Hepatocyte (in vitro differentiated cells): ENCODE measurements around the gene NELFCD. TPM values are rescaled to one million over a fixed set of nuclear protein-coding genes. Genes with fewer than 3 reads are reported as not detected.

ENCODE experiments used
- DNase-seq: peaks from one replicate; pipeline ENCODE4 v3.0.0-alpha.2; 2016; ENCODE audit warnings: low spot score
- H2AFZ ChIP-seq: fragments of 200-600 bp; sonication (generic); 2 replicates; pipeline ENCODE4 v1.6.0; 2016; ENCODE audit warnings: antibody characterized with exemption, mild to moderate bottlenecking
- H3K27ac ChIP-seq: fragments of 200-600 bp; sonication (generic); 2 replicates; pipeline ENCODE4 v1.5.1; 2016; ENCODE audit warnings: mild to moderate bottlenecking
- H3K27me3 ChIP-seq: fragments of 200-600 bp; sonication (generic); 2 replicates; pipeline ENCODE4 v1.6.1; 2016
- H3K36me3 ChIP-seq: fragments of 200-600 bp; sonication (generic); replicated peaks from 2 replicates; pipeline ENCODE4 v1.5.1; 2016; ENCODE audit warnings: low read depth; ENCODE audit not compliant: insufficient read depth
- H3K4me1 ChIP-seq: fragments of 200-600 bp; sonication (generic); 2 replicates; pipeline ENCODE4 v1.5.1; 2016; ENCODE audit warnings: mild to moderate bottlenecking, moderate library complexity; ENCODE audit not compliant: insufficient read depth
- H3K4me2 ChIP-seq: fragments of 200-600 bp; sonication (generic); 2 replicates; pipeline ENCODE4 v1.6.0; 2016
- H3K4me3 ChIP-seq: fragments of 200-600 bp; sonication (generic); 2 replicates; pipeline ENCODE4 v1.5.1; 2016; ENCODE audit warnings: mild to moderate bottlenecking
- H3K79me2 ChIP-seq: fragments of 200-600 bp; sonication (generic); 2 replicates; pipeline ENCODE4 v1.6.0; 2017; ENCODE audit warnings: mild to moderate bottlenecking
- H3K9me2 ChIP-seq: fragments of 200-600 bp; sonication (generic); replicated peaks from 2 replicates; pipeline ENCODE4 v1.6.0; 2017; ENCODE audit warnings: mild to moderate bottlenecking; ENCODE audit not compliant: insufficient read depth
- H3K9me3 ChIP-seq: fragments of 200-600 bp; sonication (generic); 2 replicates; pipeline ENCODE4 v1.5.1; 2016; ENCODE audit warnings: low read depth, mild to moderate bottlenecking
- H4K20me1 ChIP-seq: fragments of 200-600 bp; sonication (generic); 2 replicates; pipeline ENCODE4 v1.6.0; 2016; ENCODE audit warnings: mild to moderate bottlenecking; ENCODE audit not compliant: insufficient read depth, poor library complexity, severe bottlenecking
- EZH2 ChIP-seq: fragments of 200-600 bp; sonication (generic); IDR thresholded peaks from 2 replicates; pipeline ENCODE4 v1.6.1; 2016; ENCODE audit warnings: antibody characterized with exemption, mild to moderate bottlenecking, borderline replicate concordance
- EZH2phosphoT487 ChIP-seq: fragments of 200-600 bp; sonication (generic); IDR thresholded peaks from one replicate; pipeline ENCODE4 v1.6.1; 2018; ENCODE audit warnings: antibody characterized with exemption, mild to moderate bottlenecking, low read depth, moderate library complexity; ENCODE audit not compliant: unreplicated experiment, severe bottlenecking
- WGBS: methylation state at CpG from one replicate; pipeline ENCODE4 v1.1.6; 2016; ENCODE audit warnings: low lambda C conversion rate; ENCODE audit errors: missing lambda C conversion rate; 5-methylcytosine and 5-hydroxymethylcytosine counted together
- polyA plus RNA-seq: library from polyadenylated mRNA; unstranded; fragments of >200 nt; fragmentation: Nextera tagmentation; extraction: Ambion mirVana; gene quantifications from 2 replicates; pipeline ENCODE4 v1.2.1, GENCODE V29; 2016
- total RNA-seq: library from RNA; depleted of rRNA; stranded (reverse); fragments of >200 nt; gene quantifications from 2 replicates; pipeline ENCODE4 v1.2.3, GENCODE V29; 2014
- TF ChIP-seq, protein P1 (sequence below): fragments of 200-600 bp; sonication (generic); IDR thresholded peaks from 2 replicates; pipeline ENCODE4 v1.5.1; 2016; ENCODE audit warnings: antibody characterized with exemption, mild to moderate bottlenecking; ENCODE audit not compliant: poor library complexity

Gene NELFCD
- total and polyA plus RNA-seq, 2 experiments from 2014 or later = 48.3 to 64.0 TPM

DNA sequence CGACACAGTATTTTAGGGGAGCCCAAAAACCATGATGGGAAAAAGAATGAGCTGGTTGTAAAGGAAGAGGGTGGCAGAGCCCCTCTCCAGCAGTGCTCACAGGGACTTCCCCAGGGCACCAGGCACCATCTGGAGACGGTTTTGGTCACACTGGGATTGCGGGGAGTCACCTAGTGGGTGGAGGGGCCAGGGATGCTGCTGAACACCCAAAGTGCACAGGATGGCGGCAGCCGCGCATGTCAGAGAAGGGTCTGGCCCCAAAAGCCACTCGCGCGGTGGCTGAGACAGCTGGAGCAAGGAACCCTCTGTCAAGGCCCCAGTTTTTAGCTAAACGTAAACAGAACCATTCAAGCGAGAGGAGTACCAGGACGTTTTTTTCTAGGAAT is 15.2 kb downstream of the NELFCD start:
- no peaks in the 10 kb centered on the region for H3K27me3 ChIP-seq
- no peaks in the 10 kb centered on the region for H3K9me2 ChIP-seq
- no peak overlapping the region for H3K4me2 ChIP-seq
- DNase-seq = no peak
- H3K27ac ChIP-seq = peak overlapping the region; percentile 56
- H3K4me1 ChIP-seq = peaks cover 4% of the 10 kb centered on the region
- TF ChIP-seq EZH2phosphoT487 = no peak
- TF ChIP-seq EZH2 = no peak
- TF ChIP-seq, protein P1, sequence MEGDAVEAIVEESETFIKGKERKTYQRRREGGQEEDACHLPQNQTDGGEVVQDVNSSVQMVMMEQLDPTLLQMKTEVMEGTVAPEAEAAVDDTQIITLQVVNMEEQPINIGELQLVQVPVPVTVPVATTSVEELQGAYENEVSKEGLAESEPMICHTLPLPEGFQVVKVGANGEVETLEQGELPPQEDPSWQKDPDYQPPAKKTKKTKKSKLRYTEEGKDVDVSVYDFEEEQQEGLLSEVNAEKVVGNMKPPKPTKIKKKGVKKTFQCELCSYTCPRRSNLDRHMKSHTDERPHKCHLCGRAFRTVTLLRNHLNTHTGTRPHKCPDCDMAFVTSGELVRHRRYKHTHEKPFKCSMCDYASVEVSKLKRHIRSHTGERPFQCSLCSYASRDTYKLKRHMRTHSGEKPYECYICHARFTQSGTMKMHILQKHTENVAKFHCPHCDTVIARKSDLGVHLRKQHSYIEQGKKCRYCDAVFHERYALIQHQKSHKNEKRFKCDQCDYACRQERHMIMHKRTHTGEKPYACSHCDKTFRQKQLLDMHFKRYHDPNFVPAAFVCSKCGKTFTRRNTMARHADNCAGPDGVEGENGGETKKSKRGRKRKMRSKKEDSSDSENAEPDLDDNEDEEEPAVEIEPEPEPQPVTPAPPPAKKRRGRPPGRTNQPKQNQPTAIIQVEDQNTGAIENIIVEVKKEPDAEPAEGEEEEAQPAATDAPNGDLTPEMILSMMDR = no peak
- no peaks in the 10 kb centered on the region for H3K9me3 ChIP-seq
- no peaks in the 10 kb centered on the region for H4K20me1 ChIP-seq
- no peak overlapping the region for H3K4me3 ChIP-seq
- H2AFZ ChIP-seq = no peak overlapping the region
- no peaks in the 10 kb centered on the region for H3K79me2 ChIP-seq
- 91% methylated on average over 12 of the region's 12 CpGs for WGBS
- no peaks in the 10 kb centered on the region for H3K36me3 ChIP-seq

DNA sequence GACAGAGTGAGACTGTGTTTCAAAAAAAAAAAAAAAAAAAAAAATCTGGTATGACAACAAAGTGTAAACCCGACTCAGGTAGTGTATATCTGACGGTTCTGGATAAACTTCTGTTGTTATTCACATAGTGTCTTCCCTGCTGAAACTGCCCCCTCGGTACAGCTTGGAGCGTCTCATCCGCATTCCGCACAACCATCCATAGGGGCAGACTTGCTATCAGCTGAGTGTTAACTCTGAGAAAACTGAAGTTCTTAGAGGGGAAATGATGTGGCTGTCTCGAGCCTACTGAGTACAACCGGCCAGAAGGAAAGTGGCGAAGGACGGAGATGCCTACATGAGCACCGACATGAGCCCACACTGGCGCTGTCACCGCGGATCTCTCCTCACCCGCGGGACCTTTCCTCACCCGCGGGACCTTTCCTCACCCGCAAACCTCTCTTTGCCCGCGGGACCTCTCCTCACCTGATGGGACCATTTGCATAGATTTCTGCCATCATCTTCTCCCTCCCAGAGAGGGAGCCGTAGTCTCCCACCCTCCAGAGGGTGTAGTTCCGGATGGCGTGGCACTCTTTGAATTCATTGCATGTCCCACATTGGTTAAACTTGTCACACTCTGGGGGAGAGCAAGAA is 16.2 kb downstream of the NELFCD start:
- Histone ChIP-seq H3K4me3 (no peak overlapping the region), H3K27me3 (no peaks in the 10 kb centered on the region), H3K36me3 (no peaks in the 10 kb centered on the region), H2AFZ (no peak overlapping the region), H3K9me3 (no peaks in the 10 kb centered on the region), H3K4me2 (no peak overlapping the region), H3K27ac (no peak overlapping the region), H3K79me2 (no peaks in the 10 kb centered on the region), H4K20me1 (no peaks in the 10 kb centered on the region), H3K4me1 (peaks cover 4% of the 10 kb centered on the region), H3K9me2 (no peaks in the 10 kb centered on the region)
- WGBS = 96% methylated on average over 24 of the region's 24 CpGs
- no peak for TF ChIP-seq EZH2
- no peak for TF ChIP-seq EZH2phosphoT487
- TF ChIP-seq, protein P1 = no peak
- DNase-seq = no peak

DNA sequence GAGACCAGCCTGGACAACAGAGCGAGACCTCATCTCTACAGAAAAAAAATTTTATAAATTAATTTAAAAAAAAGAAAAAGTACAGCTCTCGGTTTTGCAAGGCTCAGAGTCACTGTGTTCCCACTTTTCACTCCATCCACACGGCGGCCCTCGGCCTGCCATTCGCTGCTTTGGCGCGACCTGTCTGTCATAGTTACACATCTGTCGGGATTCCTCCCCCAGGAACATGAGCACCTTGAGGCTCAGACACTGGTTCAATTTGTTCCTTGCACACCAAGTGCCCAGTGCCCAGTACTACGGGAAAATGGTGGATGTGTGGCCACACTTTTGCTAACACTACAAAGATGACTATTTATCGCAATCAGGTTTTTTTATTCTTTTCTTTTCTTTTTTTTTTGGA is 17.6 kb downstream of the NELFCD start:
- Histone ChIP-seq H3K79me2 (no peaks in the 10 kb centered on the region), H3K4me1 (peaks cover 4% of the 10 kb centered on the region), H3K27ac (no peak overlapping the region), H4K20me1 (no peaks in the 10 kb centered on the region), H2AFZ (no peak overlapping the region), H3K36me3 (no peaks in the 10 kb centered on the region), H3K4me3 (no peak overlapping the region), H3K27me3 (no peaks in the 10 kb centered on the region), H3K4me2 (no peak overlapping the region), H3K9me3 (no peaks in the 10 kb centered on the region), H3K9me2 (no peaks in the 10 kb centered on the region)
- DNase-seq = no peak
- TF ChIP-seq, protein P1 = no peak
- TF ChIP-seq EZH2phosphoT487 (no peak), EZH2 (no peak)
- 96% methylated on average over 11 of the region's 11 CpGs for WGBS
